Colon (tissue), 2 donors: ENCODE results near the gene EXD2.
"Not testable (repeated sequence)": the region's sequence is repeated elsewhere in the genome, so short reads cannot be mapped to it uniquely, and the experiment has no call there.

Source experiments
- FAIRE-seq: peaks from 2 replicates; lab custom pipeline; 2012; peaks lifted over from hg19 to GRCh38; lab: Jason Lieb, UNC
- donor health status: control.
- donor health status: control.

EXD2 gene

GRCh38 chr14:69204753-69205152, 13.5 kb downstream of the EXD2 start:
- no peak for FAIRE-seq

GRCh38 chr14:69207435-69208041, 16.2 kb downstream of the EXD2 start:
- FAIRE-seq = no peak

- no peak for FAIRE-seq
Observed at GRCh38 chr14:69208666-69209065, 17.4 kb downstream of the EXD2 start.

- no peak for FAIRE-seq
Observed at GRCh38 chr14:69214393-69214792, 23.1 kb downstream of the EXD2 start.

GRCh38 chr14:69217663-69218062, 26.4 kb downstream of the EXD2 start:
- FAIRE-seq = not testable (repeated sequence)

- no peak for FAIRE-seq
Observed at GRCh38 chr14:69224946-69225345, 33.6 kb downstream of the EXD2 start.

GRCh38 chr14:69226178-69226577, 34.9 kb downstream of the EXD2 start:
- FAIRE-seq = no peak

GRCh38 chr14:69226736-69227135, 35.4 kb downstream of the EXD2 start:
- no peak for FAIRE-seq

- no peak for FAIRE-seq
Observed at GRCh38 chr14:69231486-69231885, 40.2 kb downstream of the EXD2 start.

- FAIRE-seq = no peak
Observed at GRCh38 chr14:69232388-69232787, 41.1 kb downstream of the EXD2 start.

- no peak for FAIRE-seq
Observed at GRCh38 chr14:69234106-69234505, 42.8 kb downstream of the EXD2 start.

- no peak for FAIRE-seq
Observed at GRCh38 chr14:69235708-69236107, 44.4 kb downstream of the EXD2 start.

- FAIRE-seq = no peak
Observed at GRCh38 chr14:69237142-69237541, 45.8 kb downstream of the EXD2 start.

GRCh38 chr14:69237584-69237983, 46.3 kb downstream of the EXD2 start:
- no peak for FAIRE-seq

- no peak for FAIRE-seq
Observed at GRCh38 chr14:69238883-69239282, 47.6 kb downstream of the EXD2 start.

GRCh38 chr14:69240527-69241173, 49.4 kb downstream of the EXD2 start:
- FAIRE-seq = no peak

- FAIRE-seq = no peak
Observed at GRCh38 chr14:69241577-69241976, 50.3 kb downstream of the EXD2 start.

GRCh38 chr14:69242311-69243224, 51.3 kb downstream of the EXD2 start:
- FAIRE-seq = no peak

- FAIRE-seq = no peak
Observed at GRCh38 chr14:69244946-69245345, 53.6 kb downstream of the EXD2 start.

GRCh38 chr14:69246331-69246730, 55.0 kb downstream of the EXD2 start:
- FAIRE-seq = no peak

GRCh38 chr14:69247676-69248440, 56.6 kb downstream of the EXD2 start:
- no peak for FAIRE-seq

GRCh38 chr14:69249603-69250002, 58.3 kb downstream of the EXD2 start:
- no peak for FAIRE-seq
